H9 (cell line): ENCODE measurements around the gene PPP1R15A. TPM values are rescaled to one million over a fixed set of nuclear protein-coding genes. Genes with fewer than 3 reads are reported as not detected.
A peak's percentile ranks its signal among the peaks of the same experiment; 100 is the strongest.
"Not testable (repeated sequence)": the region's sequence is repeated elsewhere in the genome, so short reads cannot be mapped to it uniquely, and the experiment has no call there.

ENCODE experiments used
- DNase-seq: peaks from one replicate; pipeline ENCODE4 v3.0.0-alpha.2; 2017
- H2AFZ ChIP-seq: one replicate; pipeline ENCODE4 v1.6.1; 2013; ENCODE audit warnings: mild to moderate bottlenecking, low read length, control low read depth, moderate library complexity
- H2AK5ac ChIP-seq: 2 replicates; pipeline ENCODE4 v1.6.1; 2013; ENCODE audit warnings: low read length, control low read depth, mixed read lengths; ENCODE audit not compliant: insufficient read length
- H2BK120ac ChIP-seq: one replicate; pipeline ENCODE4 v1.6.1; 2013; ENCODE audit warnings: low read depth, mild to moderate bottlenecking, low read length, control low read depth, inconsistent platforms; ENCODE audit not compliant: poor library complexity, severe bottlenecking
- H2BK12ac ChIP-seq: 2 replicates; pipeline ENCODE4 v1.6.1; 2013; ENCODE audit warnings: low read length, control low read depth, mixed read lengths, low read depth; ENCODE audit not compliant: insufficient read length
- H2BK15ac ChIP-seq: 2 replicates; pipeline ENCODE4 v1.6.1; 2013; ENCODE audit warnings: low read depth, low read length, control low read depth
- H2BK20ac ChIP-seq: one replicate; pipeline ENCODE4 v1.6.1; 2013; ENCODE audit warnings: low read depth, mild to moderate bottlenecking, low read length, control low read depth, inconsistent platforms; ENCODE audit not compliant: poor library complexity, severe bottlenecking
- H2BK5ac ChIP-seq: 2 replicates; pipeline ENCODE4 v1.6.1; 2013; ENCODE audit warnings: low read length, control low read depth, mixed read lengths; ENCODE audit not compliant: insufficient read length
- H3K14ac ChIP-seq: 2 replicates; pipeline ENCODE4 v1.6.1; 2013; ENCODE audit warnings: low read length, control low read depth; ENCODE audit not compliant: insufficient read depth
- H3K18ac ChIP-seq: 2 replicates; pipeline ENCODE4 v1.6.1; 2013; ENCODE audit warnings: low read depth, mild to moderate bottlenecking, mixed read lengths, low read length, control low read depth; ENCODE audit not compliant: insufficient read length
- H3K23ac ChIP-seq: 2 replicates; pipeline ENCODE4 v1.6.1; 2013; ENCODE audit warnings: low read length, control low read depth, mixed read lengths, low read depth; ENCODE audit not compliant: insufficient read length
- H3K23me2 ChIP-seq: 2 replicates; pipeline ENCODE4 v1.6.1; 2013; ENCODE audit warnings: low read depth, mild to moderate bottlenecking, mixed read lengths, low read length, control low read depth; ENCODE audit not compliant: insufficient read length, poor library complexity, severe bottlenecking
- H3K27ac ChIP-seq: 2 replicates; pipeline ENCODE4 v1.5.1; 2013; ENCODE audit warnings: low read length, control low read depth, mixed read lengths, low read depth; ENCODE audit not compliant: insufficient read length
- H3K27me3 ChIP-seq: 2 replicates; pipeline ENCODE4 v1.6.1; 2013; ENCODE audit warnings: low read length, control low read depth, inconsistent platforms; ENCODE audit not compliant: insufficient read depth
- H3K4ac ChIP-seq: 2 replicates; pipeline ENCODE4 v1.6.1; 2013; ENCODE audit warnings: low read depth, mild to moderate bottlenecking, control low read depth, inconsistent platforms, low read length, moderate library complexity
- H3K4me1 ChIP-seq: 2 replicates; pipeline ENCODE4 v1.6.1; 2013; ENCODE audit warnings: low read length, control low read depth, inconsistent platforms; ENCODE audit not compliant: insufficient read depth
- H3K4me2 ChIP-seq: 2 replicates; pipeline ENCODE4 v1.6.1; 2013; ENCODE audit warnings: low read length, control low read depth, mixed read lengths; ENCODE audit not compliant: insufficient read length, insufficient read depth
- H3K56ac ChIP-seq: 2 replicates; pipeline ENCODE4 v1.6.1; 2013; ENCODE audit warnings: low read depth, mild to moderate bottlenecking, mixed read lengths, low read length, control low read depth; ENCODE audit not compliant: insufficient read length
- H3K79me1 ChIP-seq: 2 replicates; pipeline ENCODE4 v1.6.1; 2013; ENCODE audit warnings: low read depth, mild to moderate bottlenecking, moderate library complexity, low read length, control low read depth, inconsistent platforms; ENCODE audit not compliant: insufficient read depth, poor library complexity, severe bottlenecking
- H3K79me2 ChIP-seq: 2 replicates; pipeline ENCODE4 v1.6.1; 2013; ENCODE audit warnings: low read length, control low read depth, inconsistent platforms; ENCODE audit not compliant: insufficient read depth
- H3K9ac ChIP-seq: 2 replicates; pipeline ENCODE4 v1.6.1; 2013; ENCODE audit warnings: low read length, control low read depth, mixed read lengths; ENCODE audit not compliant: insufficient read length; ENCODE audit errors: extremely low read depth
- H3K9me3 ChIP-seq: one replicate; pipeline ENCODE4 v1.6.1; 2013; ENCODE audit warnings: low read depth, low read length, inconsistent platforms; ENCODE audit not compliant: control insufficient read depth
- H3T11ph ChIP-seq: one replicate; pipeline ENCODE4 v1.6.1; 2013; ENCODE audit warnings: mild to moderate bottlenecking, low read length, control low read depth, inconsistent platforms
- H4K20me1 ChIP-seq: one replicate; pipeline ENCODE4 v1.6.1; 2013; ENCODE audit not compliant: control insufficient read depth, insufficient read length, insufficient read depth
- H4K5ac ChIP-seq: 2 replicates; pipeline ENCODE4 v1.6.1; 2013; ENCODE audit warnings: low read depth, mild to moderate bottlenecking, mixed read lengths, low read length, control low read depth; ENCODE audit not compliant: insufficient read length
- H4K8ac ChIP-seq: replicated peaks from 2 replicates; pipeline ENCODE4 v1.6.1; 2013; ENCODE audit warnings: low read length, control low read depth, mixed read lengths, low read depth; ENCODE audit not compliant: insufficient read length
- H4K91ac ChIP-seq: 2 replicates; pipeline ENCODE4 v1.6.1; 2013; ENCODE audit warnings: low read depth, mild to moderate bottlenecking, moderate library complexity, mixed read lengths, low read length, control low read depth; ENCODE audit not compliant: insufficient read length
- H3K27ac Mint-ChIP-seq, 3 experiments: 2 replicates in 2 of 3; 3 replicates in 1 of 3; pipeline ENCODE4 v1.8.0; 2020 to 2021; ENCODE audit warnings: mixed read lengths in 3 of 3, mild to moderate bottlenecking in 1 of 3, moderate library complexity in 1 of 3
- H3K27me3 Mint-ChIP-seq: 2 replicates; pipeline ENCODE4 v1.8.0; 2021; ENCODE audit warnings: low read depth, mild to moderate bottlenecking, moderate library complexity, mixed read lengths
- H3K36me3 Mint-ChIP-seq, 3 experiments: 2 replicates in 2 of 3; 3 replicates in 1 of 3; pipeline ENCODE4 v1.8.0; 2020 to 2021; ENCODE audit warnings: low read depth in 3 of 3, mixed read lengths in 3 of 3; ENCODE audit not compliant: insufficient read depth in 1 of 3
- H3K4me1 Mint-ChIP-seq, 2 experiments: 2 replicates each; pipeline ENCODE4 v1.8.0; 2020; ENCODE audit warnings: mixed read lengths in 2 of 2
- H3K4me3 Mint-ChIP-seq, 2 experiments: 2 replicates in 1 of 2; 3 replicates in 1 of 2; pipeline ENCODE4 v1.8.0; 2020 to 2021; ENCODE audit warnings: mild to moderate bottlenecking in 2 of 2, mixed read lengths in 2 of 2, moderate library complexity in 1 of 2
- H3K9me3 Mint-ChIP-seq, 2 experiments: 2 replicates in 1 of 2; 3 replicates in 1 of 2; pipeline ENCODE4 v1.8.0; 2020; ENCODE audit warnings: mild to moderate bottlenecking in 2 of 2, mixed read lengths in 2 of 2, moderate library complexity in 1 of 2
- CTCF ChIP-seq: fragments of 200-600 bp; sonication (generic); conservative IDR thresholded peaks from 3 replicates; pipeline ENCODE4 v1.8.0; 2021; ENCODE audit warnings: antibody characterized with exemption, mild to moderate bottlenecking
- WGBS: extraction: QIAGEN DNeasy Blood & Tissue Kit; methylation state at CpG from one replicate; pipeline ENCODE4 v1.1.7; 2013; ENCODE audit warnings: missing lambda C conversion rate, low lambda C conversion rate, mixed read lengths; ENCODE audit not compliant: insufficient read length; ENCODE audit errors: extremely low coverage; 5-methylcytosine and 5-hydroxymethylcytosine counted together
- total RNA-seq: library from RNA; stranded (reverse); gene quantifications from 2 replicates; pipeline ENCODE4 v1.2.1, GENCODE V29; 2021

PPP1R15A gene
- total RNA-seq, 1 experiment from 2014 or later: 17.2 TPM

GRCh38 chr19:48874303-48875135 is 2.3 kb downstream of the PPP1R15A start:
- peaks cover 5% of the 10 kb centered on the region for H3K23me2 ChIP-seq
- H2BK5ac ChIP-seq: no peak overlapping the region
- peaks cover 3% of the 10 kb centered on the region for H3K4me1 ChIP-seq
- H3K79me2 ChIP-seq: peaks cover 4% of the 10 kb centered on the region; the same call in 1 of the 2 replicates
- no peak overlapping the region for H2BK15ac ChIP-seq
- no peaks in the 10 kb centered on the region for H4K20me1 ChIP-seq
- no peak overlapping the region for H4K8ac ChIP-seq
- H2BK20ac ChIP-seq: no peak overlapping the region
- no peak overlapping the region for H3K56ac ChIP-seq
- no peak overlapping the region for H3K14ac ChIP-seq
- H2AFZ ChIP-seq: no peak overlapping the region
- H3K9ac ChIP-seq: no peak overlapping the region
- peaks cover 19 to 20% of the 10 kb centered on the region in 2 experiments for H3K4me1 Mint-ChIP-seq
- peaks cover 29 to 52% (median 46%) of the 10 kb centered on the region in 3 experiments for H3K36me3 Mint-ChIP-seq
- H3K4me3 Mint-ChIP-seq: peak overlapping the region; percentile 27 to 29; a peak in 3 of 5 replicates
- no peak overlapping the region for H3K4me2 ChIP-seq
- H3K9me3 ChIP-seq: no peaks in the 10 kb centered on the region
- H2BK12ac ChIP-seq: peak overlapping the region; percentile 8
- peak overlapping the region in 2 of 3 experiments; percentile 50 to 100; a peak in 3 of 7 replicates for H3K27ac Mint-ChIP-seq
- H3K23ac ChIP-seq: no peak overlapping the region
- no peak overlapping the region for H3K18ac ChIP-seq
- no peaks in the 10 kb centered on the region for H3K9me3 Mint-ChIP-seq
- WGBS: no CpG with 5 or more reads among the region's 17 CpGs
- peak overlapping the region; percentile 85 for H4K91ac ChIP-seq
- no peak for DNase-seq
- no peaks in the 10 kb centered on the region for H3K27me3 ChIP-seq
- no peak overlapping the region for H2AK5ac ChIP-seq
- no peak overlapping the region; the same call in 1 of the 2 replicates for H3K4ac ChIP-seq
- TF ChIP-seq CTCF: no peak
- H4K5ac ChIP-seq: no peak overlapping the region
- no peak overlapping the region for H3K27ac ChIP-seq
- no peak overlapping the region for H3T11ph ChIP-seq
- no peak overlapping the region for H2BK120ac ChIP-seq
- H3K27me3 Mint-ChIP-seq: no peaks in the 10 kb centered on the region
- H3K79me1 ChIP-seq: peaks cover 11% of the 10 kb centered on the region

GRCh38 chr19:48876043-48876981 is 4.1 kb downstream of the PPP1R15A start:
- H3K9me3 Mint-ChIP-seq, H4K8ac ChIP-seq, H2BK15ac ChIP-seq, H3K9me3 ChIP-seq, H2AK5ac ChIP-seq, H3K23me2 ChIP-seq, DNase-seq, H4K20me1 ChIP-seq, H2AFZ ChIP-seq, H3K14ac ChIP-seq, H3K4me3 Mint-ChIP-seq, H3K27me3 Mint-ChIP-seq, H3K9ac ChIP-seq, H4K5ac ChIP-seq, H3T11ph ChIP-seq, H3K79me2 ChIP-seq, H3K4ac ChIP-seq, H3K27me3 ChIP-seq, H2BK20ac ChIP-seq, H3K23ac ChIP-seq, H2BK12ac ChIP-seq, H2BK120ac ChIP-seq, H2BK5ac ChIP-seq, H3K4me2 ChIP-seq, H3K4me1 ChIP-seq, H3K27ac ChIP-seq, H4K91ac ChIP-seq, H3K18ac ChIP-seq, H3K56ac ChIP-seq: not testable (repeated sequence)
- H3K36me3 Mint-ChIP-seq: peaks cover 29 to 52% (median 46%) of the 10 kb centered on the region in 3 experiments
- no CpG with 5 or more reads among the region's 30 CpGs for WGBS
- peaks cover 28% of the 10 kb centered on the region in 2 experiments for H3K4me1 Mint-ChIP-seq
- peaks cover 11% of the 10 kb centered on the region for H3K79me1 ChIP-seq
- peak overlapping the region in 1 of 3 experiments; percentile 29; a peak in 1 of 7 replicates for H3K27ac Mint-ChIP-seq
